ENCODE results near the gene ARPC4.

GRCh38 chr3:9852528-9852927 lies 59.6 kb downstream of the ARPC4 start:
- TF ChIP-seq EZH2 (conservative IDR thresholded peaks at IDR 0.05; ENCODE audit: low read depth, low read length) (no peak), ZNF704 (CRISPR knock-in tag; IDR thresholded peaks at IDR 0.05; ENCODE audit: borderline replicate concordance) (no peak), ZBTB40 (IDR thresholded peaks at IDR 0.05) (no peak), ZBTB40 (CRISPR knock-in tag; IDR thresholded peaks at IDR 0.05) (no peak), ZSCAN20 (CRISPR knock-in tag; IDR thresholded peaks at IDR 0.05; ENCODE audit: borderline replicate concordance) (no peak), KDM1A (CRISPR knock-in tag; IDR thresholded peaks at IDR 0.05) (no peak), ZNF138 (CRISPR knock-in tag; IDR thresholded peaks at IDR 0.05; ENCODE audit: low read depth) (no peak), NFRKB (IDR thresholded peaks at IDR 0.05) (no peak), IRF1 (CRISPR knock-in tag; IDR thresholded peaks at IDR 0.05; ENCODE audit: low read depth) (no peak), NR1H2 (CRISPR knock-in tag; IDR thresholded peaks at IDR 0.05; ENCODE audit: borderline replicate concordance, low read depth) (no peak), MXI1 (IDR thresholded peaks at IDR 0.05; ENCODE audit: borderline replicate concordance, low read depth, low read length) (no peak), ZNF24 (IDR thresholded peaks at IDR 0.05) (no peak)

All from HepG2 (cell line).